K562 (cell line): Measurements from ENCODE around the gene ARL10. TPM values are rescaled to one million over a fixed set of nuclear protein-coding genes. Genes with fewer than 3 reads are reported as not detected.
A peak's percentile ranks its signal among the peaks of the same experiment; 100 is the strongest.

Source experiments
- ATAC-seq: fragments of 200-7000 bp; cut with Tn5 transposase; 3 replicates; pipeline ENCODE4 v1.9.1; 2020; ENCODE audit warnings: moderate library complexity
- BruUV-seq: library from RNA; stranded (reverse); fragments of 400-500 nt; replicated peaks from 2 replicates; lab custom pipeline; 2021; lab: Mats Ljungman, UMichigan
- CTCF ChIA-PET: fragments of 300-600 bp; formaldehyde crosslinking; extraction: SDS; loops from one replicate; lab custom pipeline; 2021; ENCODE audit warnings: low intra/inter-chr PET ratio; lab: Yijun Ruan, JAX
- POLR2A ChIA-PET: fragments of 300-600, 350-650 bp; sonication (Branson Sonifier 250); formaldehyde crosslinking; extraction: SDS; loops from one replicate; lab custom pipeline; 2021; ENCODE audit warnings: antibody characterized with exemption, inconsistent platforms; lab: Yijun Ruan, JAX
- DNase-seq, 4 experiments: peaks; one replicate each; pipeline versions ENCODE4 v3.0.0 to v3.0.0-alpha.2; 2011 to 2018; ENCODE audit warnings: low spot score in 3 of 4, mixed read lengths in 3 of 4; ENCODE audit errors: extremely low read depth in 1 of 4
- FAIRE-seq: peaks from 2 replicates; lab custom pipeline; 2011; peaks lifted over from hg19 to GRCh38; lab: Jason Lieb, UNC
- H2AFZ ChIP-seq: 2 replicates; pipeline ENCODE4 v1.6.0; 2011; ENCODE audit warnings: low read depth, low read length, control low read depth, inconsistent platforms
- H3K27ac ChIP-seq: fragments of 200-600 bp; 3 replicates; pipeline ENCODE4 v1.8.0; 2011; ENCODE audit warnings: low read depth, mild to moderate bottlenecking, control low read depth, inconsistent platforms, low read length, moderate library complexity, mixed read lengths; ENCODE audit errors: extremely low read depth
- H3K27me3 ChIP-seq, 2 experiments: fragments of 300-600 bp in 1 of 2; 2 replicates in 1 of 2; 3 replicates in 1 of 2; pipeline versions ENCODE4 v1.6.0 to v1.8.0; 2011; ENCODE audit warnings: inconsistent platforms in 2 of 2, low read length in 2 of 2, mild to moderate bottlenecking in 1 of 2, mixed read lengths in 1 of 2, moderate library complexity in 1 of 2; ENCODE audit not compliant: control insufficient read depth in 2 of 2, insufficient read depth in 2 of 2
- H3K36me3 ChIP-seq: fragments of 300-600 bp; 3 replicates; pipeline ENCODE4 v1.8.0; 2011; ENCODE audit warnings: mild to moderate bottlenecking, low read length, inconsistent platforms; ENCODE audit not compliant: control insufficient read depth, insufficient read depth
- H3K4me1 ChIP-seq, 2 experiments: fragments of 200-600 bp in 1 of 2; replicated peaks in 1 of 2; 2 replicates in 1 of 2; 3 replicates in 1 of 2; pipeline versions ENCODE4 v1.5.1 to v1.8.0; 2011; ENCODE audit warnings: inconsistent platforms in 2 of 2, low read length in 2 of 2, mild to moderate bottlenecking in 1 of 2, mixed read lengths in 1 of 2, moderate library complexity in 1 of 2; ENCODE audit not compliant: control insufficient read depth in 2 of 2, insufficient read depth in 2 of 2
- H3K4me2 ChIP-seq: 2 replicates; pipeline ENCODE4 v1.6.1; 2011; ENCODE audit warnings: low read length, control low read depth, inconsistent platforms, mixed read lengths; ENCODE audit not compliant: insufficient read depth
- H3K4me3 ChIP-seq: fragments of 200-600 bp; sonication (generic), shearing (Covaris generic); 2 replicates; pipeline ENCODE4 v1.5.1; 2016; ENCODE audit warnings: control low read depth, inconsistent platforms
- H3K79me2 ChIP-seq: fragments of 200-600 bp; 3 replicates; pipeline ENCODE4 v1.8.0; 2011; ENCODE audit warnings: low read length, inconsistent platforms; ENCODE audit not compliant: control insufficient read depth, insufficient read depth
- H3K9ac ChIP-seq, 2 experiments: 2 replicates each; pipeline versions ENCODE4 v1.6.0 to v1.6.1; 2011; ENCODE audit warnings: low read depth in 2 of 2, low read length in 2 of 2, control low read depth in 1 of 2, inconsistent platforms in 1 of 2, mild to moderate bottlenecking in 1 of 2, mixed read lengths in 1 of 2; ENCODE audit not compliant: insufficient read depth in 1 of 2
- H3K9me1 ChIP-seq: one replicate; pipeline ENCODE4 v1.6.0; 2011; ENCODE audit warnings: inconsistent platforms, mild to moderate bottlenecking, low read length, moderate library complexity; ENCODE audit not compliant: control insufficient read depth, insufficient read depth
- H3K9me3 ChIP-seq: replicated peaks from 2 replicates; pipeline ENCODE4 v1.5.1; 2011; ENCODE audit warnings: low read depth, low read length, inconsistent platforms; ENCODE audit not compliant: control insufficient read depth, insufficient read depth
- H4K20me1 ChIP-seq: replicated peaks from 2 replicates; pipeline ENCODE4 v1.6.1; 2011; ENCODE audit warnings: low read length, inconsistent platforms, mixed read lengths; ENCODE audit not compliant: control insufficient read depth, insufficient read depth
- BCOR ChIP-seq: fragments of 450-650 bp; IDR thresholded peaks from 2 replicates; pipeline ENCODE4 v1.6.1; 2016
- ELF1 ChIP-seq: fragments of 200-800 bp; sonication (Bioruptor generic); IDR thresholded peaks from 2 replicates; pipeline ENCODE4 v1.6.1; 2016; ENCODE audit warnings: missing genetic modification characterization, missing compliant biosample characterization
- PKNOX1 ChIP-seq: fragments of 450-650 bp; IDR thresholded peaks from 2 replicates; pipeline ENCODE4 v1.6.1; 2016
- SMAD3 ChIP-seq: fragments of 450-650 bp; formaldehyde crosslinking; conservative IDR thresholded peaks from 2 replicates; pipeline ENCODE4 v1.4.0; 2020; ENCODE audit warnings: mild to moderate bottlenecking
- SMARCC2 ChIP-seq: fragments of 450-650 bp; IDR thresholded peaks from 2 replicates; pipeline ENCODE4 v1.6.1; 2017; ENCODE audit warnings: antibody characterized with exemption, moderate library complexity, mild to moderate bottlenecking, low read depth
- SRSF7 ChIP-seq: fragments of 200-400 bp; formaldehyde crosslinking; optimal IDR thresholded peaks from 2 replicates; pipeline ENCODE3; 2017; ENCODE audit warnings: mild to moderate bottlenecking, low read depth, low read length
- VEZF1 ChIP-seq: fragments of 200-800 bp; sonication (Bioruptor generic); IDR thresholded peaks from 2 replicates; pipeline ENCODE4 v1.6.1; 2017; ENCODE audit warnings: missing genetic modification characterization, missing compliant biosample characterization
- WGBS: fragments of 100-300 bp; shearing (Covaris generic); methylation state at CpG from one replicate; pipeline ENCODE4 v1.1.6; 2016; ENCODE audit warnings: low coverage, mixed read lengths; ENCODE audit not compliant: insufficient coverage; ENCODE audit errors: missing lambda C conversion rate; 5-methylcytosine and 5-hydroxymethylcytosine counted together
- in situ Hi-C: fragments of 300-500 bp; cut with MboI; formaldehyde crosslinking; loops from 4 replicates; pipeline ENCODE4 v1.15.0; 2018; ENCODE audit warnings: inconsistent platforms, mixed read lengths
- intact Hi-C: fragments of 100-400 bp; cut with micrococcal nuclease; formaldehyde crosslinking; loops from 2 replicates; pipeline ENCODE4 v1.14.2; 2022
- polyA plus RNA-seq, 8 experiments: library from polyadenylated mRNA; depleted of rRNA in 4 of 8; stranded (reverse) in 5 of 8; unstranded in 3 of 8; fragments of >200 nt; fragmentation: Nextera tagmentation in 2 of 8; fragmentation: Illumina TruSeq in 1 of 8; extraction: Ambion mirVana in 2 of 8; extraction: Trizol in 1 of 8; gene quantifications; 2 replicates each; pipeline versions ENCODE4 v1.2.1 to v1.2.3, GENCODE V29; 2011 to 2014; ENCODE audit warnings: inconsistent platforms in 1 of 8, missing spikeins in 1 of 8
- total RNA-seq, 7 experiments: library from RNA; depleted of rRNA in 6 of 7; stranded (reverse); fragments of >200 nt in 6 of 7; fragmentation: Illumina TruSeq in 2 of 7; extraction: Trizol in 2 of 7; gene quantifications; 2 replicates each; pipeline versions ENCODE4 v1.2.1 to v1.2.3, GENCODE V29; 2011 to 2021; ENCODE audit warnings: low replicate concordance in 1 of 7

ARL10 gene
- total and polyA plus RNA-seq, 9 of the 15 experiments (the other 6 are each of a cell fraction or from before 2014, with no cell fraction given), result under 0.01 to 0.40 (median 0.34) TPM; not detected in 3

- no peaks in the 10 kb centered on the region for H3K36me3 ChIP-seq
- no peaks in the 10 kb centered on the region for H3K9me3 ChIP-seq
- H3K9ac ChIP-seq, result no peak overlapping the region
- intact Hi-C loops (no loop called here), in situ Hi-C loops (no loop called here)
- no peak overlapping the region for H3K4me3 ChIP-seq
- ATAC-seq, result no peak
- peak overlapping the region; percentile 45; the same call in 1 of the 2 replicates for H2AFZ ChIP-seq
- BruUV-seq, result no TSS peak
- TF ChIP-seq PKNOX1, result peak; percentile 24; the same call in 1 of the 2 replicates
- TF ChIP-seq ELF1, result peak; percentile 40; the same call in 1 of the 2 replicates
- no peak for TF ChIP-seq SMARCC2
- peak; percentile 34; the same call in 1 of the 2 replicates for TF ChIP-seq VEZF1 (CRISPR knock-in tag)
- TF ChIP-seq SMAD3 (CRISPR knock-in tag), result no peak
- no peak for TF ChIP-seq BCOR
- TF ChIP-seq SRSF7, result no peak
- peak in 1 of 4 experiments; percentile 48 for DNase-seq
- H3K27ac ChIP-seq, result no peak overlapping the region
- H4K20me1 ChIP-seq, result no peaks in the 10 kb centered on the region
- ChIA-PET CTCF (no interaction called here), POLR2A (interaction anchor here (0.8 kb wide), 1 partner anchor 163 kb away, joined by 3 read pairs; no protein-coding TSS in a partner anchor)
- H3K4me2 ChIP-seq, result no peak overlapping the region
- no peaks in the 10 kb centered on the region for H3K79me2 ChIP-seq
- no peak for FAIRE-seq
- no peaks in the 10 kb centered on the region for H3K27me3 ChIP-seq
- no peaks in the 10 kb centered on the region; a peak in 2 of 5 replicates for H3K4me1 ChIP-seq
- 44% methylated on average over 4 of the region's 4 CpGs for WGBS
- H3K9me1 ChIP-seq, result no peaks in the 10 kb centered on the region
These were observed 62.7 kb downstream of the ARL10 start for GRCh38 chr5:176427971-176428370.
